HG03460 (cell line): ENCODE measurements around the gene DHRS4L2.
"Not testable (repeated sequence)": the region's sequence is repeated elsewhere in the genome, so short reads cannot be mapped to it uniquely, and the experiment has no call there.

Source experiments
- ATAC-seq: cut with Tn5 transposase; IDR thresholded peaks from one replicate; pipeline ENCODE4 v1.9.1; 2021; ENCODE audit not compliant: unreplicated experiment

The DHRS4L2 gene

GRCh38 chr14:23970283-23970659, 18.5 kb upstream of the DHRS4L2 start:
- not testable (repeated sequence) for ATAC-seq

GRCh38 chr14:23973178-23973577, 15.6 kb upstream of the DHRS4L2 start:
- not testable (repeated sequence) for ATAC-seq

- not testable (repeated sequence) for ATAC-seq
Measured at GRCh38 chr14:23974041-23974440, 14.7 kb upstream of the DHRS4L2 start.

GRCh38 chr14:23977208-23977607, 11.5 kb upstream of the DHRS4L2 start:
- ATAC-seq = not testable (repeated sequence)

GRCh38 chr14:23981951-23982813, 6.5 kb upstream of the DHRS4L2 start:
- ATAC-seq = not testable (repeated sequence)

GRCh38 chr14:23984891-23985602, 3.7 kb upstream of the DHRS4L2 start:
- no peak for ATAC-seq

GRCh38 chr14:23988223-23988606, 514 bp upstream of the DHRS4L2 start:
- not testable (repeated sequence) for ATAC-seq

- ATAC-seq = not testable (repeated sequence)
Measured at GRCh38 chr14:23989734-23990445, 1.2 kb downstream of the DHRS4L2 start.

- not testable (repeated sequence) for ATAC-seq
Measured at GRCh38 chr14:23990961-23991360, 2.2 kb downstream of the DHRS4L2 start.

GRCh38 chr14:23993042-23993441, 4.3 kb downstream of the DHRS4L2 start:
- not testable (repeated sequence) for ATAC-seq

GRCh38 chr14:23996009-23996408, 7.3 kb downstream of the DHRS4L2 start:
- not testable (repeated sequence) for ATAC-seq

GRCh38 chr14:23996825-23997224, 8.1 kb downstream of the DHRS4L2 start:
- ATAC-seq = not testable (repeated sequence)

GRCh38 chr14:23999640-24000039, 10.9 kb downstream of the DHRS4L2 start:
- not testable (repeated sequence) for ATAC-seq

- ATAC-seq = not testable (repeated sequence)
Measured at GRCh38 chr14:24001078-24001477, 12.3 kb downstream of the DHRS4L2 start.

GRCh38 chr14:24001679-24002078, 12.9 kb downstream of the DHRS4L2 start:
- not testable (repeated sequence) for ATAC-seq

GRCh38 chr14:24006471-24006816, 17.7 kb downstream of the DHRS4L2 start:
- ATAC-seq = peak; percentile 35

- peak; percentile 78 for ATAC-seq
Measured at GRCh38 chr14:24006817-24007652, 18.3 kb downstream of the DHRS4L2 start.

GRCh38 chr14:24011051-24011450, 22.3 kb downstream of the DHRS4L2 start:
- no peak for ATAC-seq

GRCh38 chr14:24012726-24013273, 24.1 kb downstream of the DHRS4L2 start:
- not testable (repeated sequence) for ATAC-seq
